H9 (cell line): ENCODE data around the gene ST6GALNAC3. TPM values are rescaled to one million over a fixed set of nuclear protein-coding genes. Genes with fewer than 3 reads are reported as not detected.

ENCODE experiments used
- DNase-seq: peaks from one replicate; pipeline ENCODE4 v3.0.0-alpha.2; 2017
- H2AFZ ChIP-seq: one replicate; pipeline ENCODE4 v1.6.1; 2013; ENCODE audit warnings: mild to moderate bottlenecking, low read length, control low read depth, moderate library complexity
- H2AK5ac ChIP-seq: 2 replicates; pipeline ENCODE4 v1.6.1; 2013; ENCODE audit warnings: low read length, control low read depth, mixed read lengths; ENCODE audit not compliant: insufficient read length
- H2BK120ac ChIP-seq: one replicate; pipeline ENCODE4 v1.6.1; 2013; ENCODE audit warnings: low read depth, mild to moderate bottlenecking, low read length, control low read depth, inconsistent platforms; ENCODE audit not compliant: poor library complexity, severe bottlenecking
- H2BK12ac ChIP-seq: 2 replicates; pipeline ENCODE4 v1.6.1; 2013; ENCODE audit warnings: low read length, control low read depth, mixed read lengths, low read depth; ENCODE audit not compliant: insufficient read length
- H2BK15ac ChIP-seq: 2 replicates; pipeline ENCODE4 v1.6.1; 2013; ENCODE audit warnings: low read depth, low read length, control low read depth
- H2BK20ac ChIP-seq: one replicate; pipeline ENCODE4 v1.6.1; 2013; ENCODE audit warnings: low read depth, mild to moderate bottlenecking, low read length, control low read depth, inconsistent platforms; ENCODE audit not compliant: poor library complexity, severe bottlenecking
- H2BK5ac ChIP-seq: 2 replicates; pipeline ENCODE4 v1.6.1; 2013; ENCODE audit warnings: low read length, control low read depth, mixed read lengths; ENCODE audit not compliant: insufficient read length
- H3K14ac ChIP-seq: 2 replicates; pipeline ENCODE4 v1.6.1; 2013; ENCODE audit warnings: low read length, control low read depth; ENCODE audit not compliant: insufficient read depth
- H3K18ac ChIP-seq: 2 replicates; pipeline ENCODE4 v1.6.1; 2013; ENCODE audit warnings: low read depth, mild to moderate bottlenecking, mixed read lengths, low read length, control low read depth; ENCODE audit not compliant: insufficient read length
- H3K23ac ChIP-seq: 2 replicates; pipeline ENCODE4 v1.6.1; 2013; ENCODE audit warnings: low read length, control low read depth, mixed read lengths, low read depth; ENCODE audit not compliant: insufficient read length
- H3K23me2 ChIP-seq: 2 replicates; pipeline ENCODE4 v1.6.1; 2013; ENCODE audit warnings: low read depth, mild to moderate bottlenecking, mixed read lengths, low read length, control low read depth; ENCODE audit not compliant: insufficient read length, poor library complexity, severe bottlenecking
- H3K27ac ChIP-seq: 2 replicates; pipeline ENCODE4 v1.5.1; 2013; ENCODE audit warnings: low read length, control low read depth, mixed read lengths, low read depth; ENCODE audit not compliant: insufficient read length
- H3K27me3 ChIP-seq: 2 replicates; pipeline ENCODE4 v1.6.1; 2013; ENCODE audit warnings: low read length, control low read depth, inconsistent platforms; ENCODE audit not compliant: insufficient read depth
- H3K4ac ChIP-seq: 2 replicates; pipeline ENCODE4 v1.6.1; 2013; ENCODE audit warnings: low read depth, mild to moderate bottlenecking, control low read depth, inconsistent platforms, low read length, moderate library complexity
- H3K4me1 ChIP-seq: 2 replicates; pipeline ENCODE4 v1.6.1; 2013; ENCODE audit warnings: low read length, control low read depth, inconsistent platforms; ENCODE audit not compliant: insufficient read depth
- H3K4me2 ChIP-seq: 2 replicates; pipeline ENCODE4 v1.6.1; 2013; ENCODE audit warnings: low read length, control low read depth, mixed read lengths; ENCODE audit not compliant: insufficient read length, insufficient read depth
- H3K56ac ChIP-seq: 2 replicates; pipeline ENCODE4 v1.6.1; 2013; ENCODE audit warnings: low read depth, mild to moderate bottlenecking, mixed read lengths, low read length, control low read depth; ENCODE audit not compliant: insufficient read length
- H3K79me1 ChIP-seq: 2 replicates; pipeline ENCODE4 v1.6.1; 2013; ENCODE audit warnings: low read depth, mild to moderate bottlenecking, moderate library complexity, low read length, control low read depth, inconsistent platforms; ENCODE audit not compliant: insufficient read depth, poor library complexity, severe bottlenecking
- H3K79me2 ChIP-seq: 2 replicates; pipeline ENCODE4 v1.6.1; 2013; ENCODE audit warnings: low read length, control low read depth, inconsistent platforms; ENCODE audit not compliant: insufficient read depth
- H3K9ac ChIP-seq: 2 replicates; pipeline ENCODE4 v1.6.1; 2013; ENCODE audit warnings: low read length, control low read depth, mixed read lengths; ENCODE audit not compliant: insufficient read length; ENCODE audit errors: extremely low read depth
- H3K9me3 ChIP-seq: one replicate; pipeline ENCODE4 v1.6.1; 2013; ENCODE audit warnings: low read depth, low read length, inconsistent platforms; ENCODE audit not compliant: control insufficient read depth
- H3T11ph ChIP-seq: one replicate; pipeline ENCODE4 v1.6.1; 2013; ENCODE audit warnings: mild to moderate bottlenecking, low read length, control low read depth, inconsistent platforms
- H4K20me1 ChIP-seq: one replicate; pipeline ENCODE4 v1.6.1; 2013; ENCODE audit not compliant: control insufficient read depth, insufficient read length, insufficient read depth
- H4K5ac ChIP-seq: 2 replicates; pipeline ENCODE4 v1.6.1; 2013; ENCODE audit warnings: low read depth, mild to moderate bottlenecking, mixed read lengths, low read length, control low read depth; ENCODE audit not compliant: insufficient read length
- H4K8ac ChIP-seq: replicated peaks from 2 replicates; pipeline ENCODE4 v1.6.1; 2013; ENCODE audit warnings: low read length, control low read depth, mixed read lengths, low read depth; ENCODE audit not compliant: insufficient read length
- H4K91ac ChIP-seq: 2 replicates; pipeline ENCODE4 v1.6.1; 2013; ENCODE audit warnings: low read depth, mild to moderate bottlenecking, moderate library complexity, mixed read lengths, low read length, control low read depth; ENCODE audit not compliant: insufficient read length
- H3K27ac Mint-ChIP-seq, 3 experiments: 2 replicates in 2 of 3; 3 replicates in 1 of 3; pipeline ENCODE4 v1.8.0; 2020 to 2021; ENCODE audit warnings: mixed read lengths in 3 of 3, mild to moderate bottlenecking in 1 of 3, moderate library complexity in 1 of 3
- H3K27me3 Mint-ChIP-seq: 2 replicates; pipeline ENCODE4 v1.8.0; 2021; ENCODE audit warnings: low read depth, mild to moderate bottlenecking, moderate library complexity, mixed read lengths
- H3K36me3 Mint-ChIP-seq, 3 experiments: 2 replicates in 2 of 3; 3 replicates in 1 of 3; pipeline ENCODE4 v1.8.0; 2020 to 2021; ENCODE audit warnings: low read depth in 3 of 3, mixed read lengths in 3 of 3; ENCODE audit not compliant: insufficient read depth in 1 of 3
- H3K4me1 Mint-ChIP-seq, 2 experiments: 2 replicates each; pipeline ENCODE4 v1.8.0; 2020; ENCODE audit warnings: mixed read lengths in 2 of 2
- H3K4me3 Mint-ChIP-seq, 2 experiments: 2 replicates in 1 of 2; 3 replicates in 1 of 2; pipeline ENCODE4 v1.8.0; 2020 to 2021; ENCODE audit warnings: mild to moderate bottlenecking in 2 of 2, mixed read lengths in 2 of 2, moderate library complexity in 1 of 2
- H3K9me3 Mint-ChIP-seq, 2 experiments: 2 replicates in 1 of 2; 3 replicates in 1 of 2; pipeline ENCODE4 v1.8.0; 2020; ENCODE audit warnings: mild to moderate bottlenecking in 2 of 2, mixed read lengths in 2 of 2, moderate library complexity in 1 of 2
- total RNA-seq: library from RNA; stranded (reverse); gene quantifications from 2 replicates; pipeline ENCODE4 v1.2.1, GENCODE V29; 2021
- TF ChIP-seq, protein P1 (sequence below): fragments of 200-600 bp; sonication (generic); conservative IDR thresholded peaks from 3 replicates; pipeline ENCODE4 v1.8.0; 2021; ENCODE audit warnings: antibody characterized with exemption, mild to moderate bottlenecking

Gene ST6GALNAC3
- total RNA-seq, 1 experiment from 2014 or later: 11.2 TPM

GRCh38 chr1:76210160-76210559 is 135.6 kb downstream of the ST6GALNAC3 start:
- H3K4me1 ChIP-seq: no peaks in the 10 kb centered on the region
- H3K9me3 ChIP-seq: no peaks in the 10 kb centered on the region
- H4K8ac ChIP-seq: no peak overlapping the region
- H2AK5ac ChIP-seq: no peak overlapping the region
- H4K20me1 ChIP-seq: no peaks in the 10 kb centered on the region
- no peak overlapping the region for H3K18ac ChIP-seq
- H3K4me3 Mint-ChIP-seq: no peak overlapping the region
- peaks cover 0 to 5% (median 0%) of the 10 kb centered on the region in 3 experiments; a peak in 3 of 7 replicates for H3K36me3 Mint-ChIP-seq
- no peak overlapping the region for H2BK12ac ChIP-seq
- no peak overlapping the region for H3K9ac ChIP-seq
- no peak overlapping the region for H3K4me2 ChIP-seq
- H3K27me3 Mint-ChIP-seq: no peaks in the 10 kb centered on the region
- no peak overlapping the region for H4K91ac ChIP-seq
- H3K14ac ChIP-seq: no peak overlapping the region
- H2AFZ ChIP-seq: no peak overlapping the region
- H2BK120ac ChIP-seq: no peak overlapping the region
- no peak overlapping the region for H3K4ac ChIP-seq
- no peak overlapping the region for H3K23ac ChIP-seq
- H3K56ac ChIP-seq: no peak overlapping the region
- H4K5ac ChIP-seq: no peak overlapping the region
- no peak overlapping the region for H3T11ph ChIP-seq
- no peak for DNase-seq
- H3K27ac ChIP-seq: no peak overlapping the region
- no peaks in the 10 kb centered on the region for H3K9me3 Mint-ChIP-seq
- TF ChIP-seq, protein P1, sequence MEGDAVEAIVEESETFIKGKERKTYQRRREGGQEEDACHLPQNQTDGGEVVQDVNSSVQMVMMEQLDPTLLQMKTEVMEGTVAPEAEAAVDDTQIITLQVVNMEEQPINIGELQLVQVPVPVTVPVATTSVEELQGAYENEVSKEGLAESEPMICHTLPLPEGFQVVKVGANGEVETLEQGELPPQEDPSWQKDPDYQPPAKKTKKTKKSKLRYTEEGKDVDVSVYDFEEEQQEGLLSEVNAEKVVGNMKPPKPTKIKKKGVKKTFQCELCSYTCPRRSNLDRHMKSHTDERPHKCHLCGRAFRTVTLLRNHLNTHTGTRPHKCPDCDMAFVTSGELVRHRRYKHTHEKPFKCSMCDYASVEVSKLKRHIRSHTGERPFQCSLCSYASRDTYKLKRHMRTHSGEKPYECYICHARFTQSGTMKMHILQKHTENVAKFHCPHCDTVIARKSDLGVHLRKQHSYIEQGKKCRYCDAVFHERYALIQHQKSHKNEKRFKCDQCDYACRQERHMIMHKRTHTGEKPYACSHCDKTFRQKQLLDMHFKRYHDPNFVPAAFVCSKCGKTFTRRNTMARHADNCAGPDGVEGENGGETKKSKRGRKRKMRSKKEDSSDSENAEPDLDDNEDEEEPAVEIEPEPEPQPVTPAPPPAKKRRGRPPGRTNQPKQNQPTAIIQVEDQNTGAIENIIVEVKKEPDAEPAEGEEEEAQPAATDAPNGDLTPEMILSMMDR: no peak
- H3K23me2 ChIP-seq: no peaks in the 10 kb centered on the region
- H3K27ac Mint-ChIP-seq: no peak overlapping the region
- no peaks in the 10 kb centered on the region for H3K79me2 ChIP-seq
- H3K27me3 ChIP-seq: no peaks in the 10 kb centered on the region
- H2BK5ac ChIP-seq: no peak overlapping the region
- no peaks in the 10 kb centered on the region for H3K79me1 ChIP-seq
- no peaks in the 10 kb centered on the region for H3K4me1 Mint-ChIP-seq
- no peak overlapping the region for H2BK15ac ChIP-seq
- no peak overlapping the region for H2BK20ac ChIP-seq
